Fibroblast of the aortic adventitia (primary cell): ENCODE data around the gene AFG3L2. TPM values are rescaled to one million over a fixed set of nuclear protein-coding genes. Genes with fewer than 3 reads are reported as not detected.

ENCODE experiments used
- DNase-seq: peaks from one replicate; pipeline ENCODE4 v3.0.0-alpha.2; 2010; ENCODE audit warnings: low read depth
- H3K4me3 ChIP-seq: 2 replicates; pipeline ENCODE4 v1.5.1; 2011; ENCODE audit warnings: low read depth, mild to moderate bottlenecking, control low read depth, low read length, moderate library complexity
- total RNA-seq: library from RNA; depleted of rRNA; stranded (reverse); fragments of >200 nt; gene quantifications from 2 replicates; pipeline ENCODE4 v1.2.3, GENCODE V29; 2012; ENCODE audit warnings: low replicate concordance
- TF ChIP-seq, protein P1 (sequence below): IDR thresholded peaks from 2 replicates; pipeline ENCODE4 v1.5.1; 2011; ENCODE audit warnings: mild to moderate bottlenecking, low read length, control low read depth, inconsistent platforms; ENCODE audit not compliant: insufficient read depth

AFG3L2 gene
- total RNA-seq, 1 donor: 37.3 TPM

DNA sequence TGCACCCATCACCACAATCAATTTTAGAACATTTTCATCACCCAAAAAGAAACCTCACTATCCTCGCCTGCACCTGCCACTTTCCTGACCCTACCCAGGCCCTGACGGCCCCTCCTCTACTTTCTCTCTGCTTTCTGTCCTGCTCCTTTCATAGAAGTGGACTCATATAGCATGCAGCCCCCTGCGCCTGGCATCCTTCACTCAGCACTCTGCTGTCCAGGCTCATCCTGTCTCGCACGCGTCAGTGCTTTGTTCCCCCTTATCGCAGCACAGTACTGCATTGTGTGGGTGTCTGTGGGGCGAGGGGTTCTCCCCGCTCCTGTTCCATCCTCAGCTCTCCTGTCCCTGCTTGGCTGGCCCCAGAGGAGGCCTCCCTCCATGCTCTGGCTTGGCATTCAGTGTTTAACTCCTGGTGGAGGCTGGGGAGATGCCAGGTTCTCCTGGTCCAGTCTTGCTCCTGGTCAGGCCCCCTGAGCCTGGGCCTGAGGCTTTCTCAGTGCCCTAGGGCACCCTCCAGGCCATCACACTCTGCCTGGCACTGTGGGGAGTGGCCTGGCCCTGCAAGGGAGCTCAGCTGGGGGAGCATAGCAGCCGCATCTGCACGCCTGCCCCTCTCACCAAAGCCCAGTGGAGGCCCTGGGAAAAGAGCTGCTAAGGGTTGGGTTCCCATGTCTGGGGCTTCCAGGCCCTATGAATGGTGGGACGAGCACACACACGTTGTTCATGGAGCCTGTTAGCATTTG, 75.6 kb downstream of the AFG3L2 start:
- TF ChIP-seq, protein P1, sequence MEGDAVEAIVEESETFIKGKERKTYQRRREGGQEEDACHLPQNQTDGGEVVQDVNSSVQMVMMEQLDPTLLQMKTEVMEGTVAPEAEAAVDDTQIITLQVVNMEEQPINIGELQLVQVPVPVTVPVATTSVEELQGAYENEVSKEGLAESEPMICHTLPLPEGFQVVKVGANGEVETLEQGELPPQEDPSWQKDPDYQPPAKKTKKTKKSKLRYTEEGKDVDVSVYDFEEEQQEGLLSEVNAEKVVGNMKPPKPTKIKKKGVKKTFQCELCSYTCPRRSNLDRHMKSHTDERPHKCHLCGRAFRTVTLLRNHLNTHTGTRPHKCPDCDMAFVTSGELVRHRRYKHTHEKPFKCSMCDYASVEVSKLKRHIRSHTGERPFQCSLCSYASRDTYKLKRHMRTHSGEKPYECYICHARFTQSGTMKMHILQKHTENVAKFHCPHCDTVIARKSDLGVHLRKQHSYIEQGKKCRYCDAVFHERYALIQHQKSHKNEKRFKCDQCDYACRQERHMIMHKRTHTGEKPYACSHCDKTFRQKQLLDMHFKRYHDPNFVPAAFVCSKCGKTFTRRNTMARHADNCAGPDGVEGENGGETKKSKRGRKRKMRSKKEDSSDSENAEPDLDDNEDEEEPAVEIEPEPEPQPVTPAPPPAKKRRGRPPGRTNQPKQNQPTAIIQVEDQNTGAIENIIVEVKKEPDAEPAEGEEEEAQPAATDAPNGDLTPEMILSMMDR: no peak
- H3K4me3 ChIP-seq: no peak overlapping the region

DNA sequence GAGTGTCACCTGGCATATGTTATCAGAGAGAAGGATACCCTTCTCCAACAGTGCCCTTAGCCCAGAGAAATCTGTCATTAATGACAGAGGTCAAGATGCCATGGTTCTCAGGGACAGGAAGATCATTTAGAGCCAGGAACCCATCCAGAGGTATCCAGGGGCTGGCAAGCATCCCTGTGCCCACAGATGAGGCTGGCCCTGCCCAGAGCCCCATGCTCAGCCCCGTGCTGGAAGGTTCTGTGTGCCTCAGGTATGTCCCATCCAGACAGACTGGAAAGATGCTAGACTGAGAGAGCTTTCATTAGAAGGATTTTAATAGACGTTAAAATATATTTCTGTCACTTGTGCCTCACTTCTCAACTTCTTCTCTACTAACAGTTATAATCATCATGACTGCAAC, 77.2 kb downstream of the AFG3L2 start:
- H3K4me3 ChIP-seq: no peak overlapping the region
- TF ChIP-seq, protein P1: no peak

More for the DNA sequence above, 75.6 kb downstream of the AFG3L2 start:
- DNase-seq: no peak

DNA sequence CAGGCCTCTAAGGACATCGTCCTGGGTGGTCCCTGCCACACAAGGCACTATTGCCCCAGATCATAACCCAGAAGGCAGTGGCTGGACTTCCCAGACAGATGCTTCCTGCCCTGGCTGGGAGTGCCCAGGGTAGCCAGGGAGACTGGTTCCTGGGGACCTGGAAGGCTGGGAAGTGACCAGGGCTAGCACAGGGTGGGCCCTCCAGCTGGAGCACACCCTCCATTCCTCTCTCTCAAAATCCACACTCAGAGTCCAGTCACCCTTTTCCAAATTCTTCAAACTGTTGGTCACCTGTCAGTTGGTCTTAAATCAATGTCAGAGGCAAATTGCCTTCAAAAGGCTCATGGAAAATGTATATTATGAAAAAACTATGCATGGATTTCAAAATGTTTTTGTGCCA, 80.6 kb downstream of the AFG3L2 start:
- no peak overlapping the region for H3K4me3 ChIP-seq
- DNase-seq: no peak
- TF ChIP-seq, protein P1: no peak

More for the DNA sequence above, 77.2 kb downstream of the AFG3L2 start:
- no peak for DNase-seq

DNA sequence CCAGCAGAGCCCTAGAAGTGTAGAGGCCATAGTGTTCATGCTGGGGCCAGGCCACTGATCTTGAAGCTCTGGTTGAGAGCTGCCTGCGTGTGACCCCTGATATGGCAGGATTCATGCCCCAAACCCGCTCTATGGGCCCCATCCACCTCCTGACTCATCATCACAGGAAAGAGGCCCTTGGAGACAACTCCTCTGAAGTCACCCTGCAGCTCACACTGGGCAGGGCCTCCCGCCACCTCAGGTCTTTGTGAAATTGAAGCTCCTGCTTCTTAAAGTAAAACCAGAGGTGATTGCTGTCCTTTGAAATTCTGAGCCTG, 81.0 kb downstream of the AFG3L2 start:
- DNase-seq: no peak
- no peak overlapping the region for H3K4me3 ChIP-seq
- TF ChIP-seq, protein P1: no peak

DNA sequence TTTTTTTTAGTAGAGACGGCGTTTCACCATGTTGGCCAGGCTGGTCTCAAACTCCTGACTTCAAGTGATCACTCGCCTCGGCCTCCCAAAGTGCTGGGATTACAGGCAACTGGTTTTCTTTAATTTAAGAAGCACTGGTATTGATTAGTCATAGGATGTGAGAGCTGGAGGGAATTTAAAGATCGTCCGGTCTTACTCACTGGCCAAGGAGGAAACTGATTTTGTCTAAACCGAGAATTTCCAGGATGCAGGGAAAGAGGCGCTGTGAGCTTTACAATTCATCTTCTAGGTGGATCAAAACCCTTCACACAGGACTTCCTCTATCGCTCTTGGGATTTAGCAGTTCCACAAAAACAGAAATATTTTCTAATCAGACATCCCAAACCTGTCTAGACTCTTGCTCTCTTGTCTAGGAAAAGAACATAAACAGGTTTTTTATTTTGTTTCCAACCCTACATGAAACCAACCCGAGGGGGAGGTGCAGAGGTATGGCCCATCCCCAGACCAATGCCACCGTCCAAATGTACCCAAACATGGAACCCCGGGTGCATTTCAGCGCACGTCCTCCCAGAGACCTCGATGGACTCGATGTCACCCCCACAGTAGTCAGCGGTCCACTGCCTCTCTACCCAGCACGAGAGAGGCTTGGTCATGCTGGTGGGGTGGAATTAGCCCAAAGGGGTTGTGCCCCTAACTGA, 81.5 kb downstream of the AFG3L2 start:
- H3K4me3 ChIP-seq: no peak overlapping the region
- TF ChIP-seq, protein P1: no peak
- DNase-seq: no peak

DNA sequence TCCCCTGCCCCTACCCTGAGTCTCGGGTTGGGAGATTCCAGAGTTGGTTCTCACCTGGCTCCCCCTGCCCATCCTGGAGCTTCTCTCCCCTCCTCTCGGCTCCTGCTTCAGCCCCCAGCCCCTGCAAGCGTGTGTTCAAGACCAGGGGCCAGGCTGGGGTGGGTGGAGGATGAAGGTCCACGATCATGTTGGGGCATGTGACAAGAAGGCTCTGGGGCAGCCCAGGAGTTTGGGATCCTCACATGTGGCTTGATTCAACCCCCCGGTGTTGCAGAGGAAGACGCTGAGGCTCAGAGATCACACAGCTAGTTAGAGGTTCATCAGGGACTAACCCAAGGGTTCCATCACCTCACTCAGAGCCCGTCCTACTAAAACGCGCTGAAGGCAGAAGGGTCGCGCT, 83.2 kb downstream of the AFG3L2 start:
- H3K4me3 ChIP-seq: no peak overlapping the region
- no peak for DNase-seq
- TF ChIP-seq, protein P1: no peak
